Glutamatergic neuron (in vitro differentiated cells): ENCODE measurements around the gene RPP25. TPM values are rescaled to one million over a fixed set of nuclear protein-coding genes. Genes with fewer than 3 reads are reported as not detected.
A peak's percentile ranks its signal among the peaks of the same experiment; 100 is the strongest.

ENCODE experiments used
- DNase-seq: peaks from one replicate; pipeline ENCODE4 v3.0.0; 2022
- H3K27ac Mint-ChIP-seq: one replicate; pipeline ENCODE4 v1.8.0; 2020; ENCODE audit warnings: mild to moderate bottlenecking, mixed read lengths, inconsistent platforms; ENCODE audit not compliant: unreplicated experiment
- H3K27me3 Mint-ChIP-seq: one replicate; pipeline ENCODE4 v1.8.0; 2020; ENCODE audit warnings: mild to moderate bottlenecking, moderate library complexity, mixed read lengths, inconsistent platforms; ENCODE audit not compliant: unreplicated experiment
- H3K36me3 Mint-ChIP-seq: one replicate; pipeline ENCODE4 v1.8.0; 2020; ENCODE audit warnings: mild to moderate bottlenecking, mixed read lengths, inconsistent platforms; ENCODE audit not compliant: unreplicated experiment
- H3K4me1 Mint-ChIP-seq: one replicate; pipeline ENCODE4 v1.8.0; 2020; ENCODE audit warnings: mild to moderate bottlenecking, low read depth, mixed read lengths, inconsistent platforms; ENCODE audit not compliant: unreplicated experiment
- H3K4me3 Mint-ChIP-seq: one replicate; pipeline ENCODE4 v1.8.0; 2020; ENCODE audit warnings: mild to moderate bottlenecking, mixed read lengths, inconsistent platforms; ENCODE audit not compliant: unreplicated experiment
- H3K9me3 Mint-ChIP-seq: one replicate; pipeline ENCODE4 v1.8.0; 2020; ENCODE audit warnings: mild to moderate bottlenecking, moderate library complexity, mixed read lengths, inconsistent platforms; ENCODE audit not compliant: unreplicated experiment
- long read RNA-seq: library from polyadenylated mRNA; unstranded; transcript quantifications from one replicate; pipeline ENCODE4 v2.0.0, GENCODE V29; 2020; ENCODE audit not compliant: unreplicated experiment
- total RNA-seq: library from RNA; stranded (reverse); fragmentation: NEBNext Ultra II Directional; extraction: Animal tissue kit (Norgen Biotek cat#: 25700); gene quantifications from one replicate; pipeline ENCODE4 v1.2.1, GENCODE V29; 2021; ENCODE audit not compliant: unreplicated experiment
- TF ChIP-seq, protein P1 (sequence below): fragments of 200-600 bp; sonication (generic); IDR thresholded peaks from one replicate; pipeline ENCODE4 v1.5.0; 2021; ENCODE audit not compliant: partially characterized antibody, unreplicated experiment

The RPP25 gene, protein sequence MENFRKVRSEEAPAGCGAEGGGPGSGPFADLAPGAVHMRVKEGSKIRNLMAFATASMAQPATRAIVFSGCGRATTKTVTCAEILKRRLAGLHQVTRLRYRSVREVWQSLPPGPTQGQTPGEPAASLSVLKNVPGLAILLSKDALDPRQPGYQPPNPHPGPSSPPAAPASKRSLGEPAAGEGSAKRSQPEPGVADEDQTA
- 2.3 TPM for total RNA-seq
- long read RNA-seq, partial matches to known transcripts, result 0 of 3 reads
- long read RNA-seq, other reads (novel, unspliced or antisense), result 0 of 3 reads

DNA sequence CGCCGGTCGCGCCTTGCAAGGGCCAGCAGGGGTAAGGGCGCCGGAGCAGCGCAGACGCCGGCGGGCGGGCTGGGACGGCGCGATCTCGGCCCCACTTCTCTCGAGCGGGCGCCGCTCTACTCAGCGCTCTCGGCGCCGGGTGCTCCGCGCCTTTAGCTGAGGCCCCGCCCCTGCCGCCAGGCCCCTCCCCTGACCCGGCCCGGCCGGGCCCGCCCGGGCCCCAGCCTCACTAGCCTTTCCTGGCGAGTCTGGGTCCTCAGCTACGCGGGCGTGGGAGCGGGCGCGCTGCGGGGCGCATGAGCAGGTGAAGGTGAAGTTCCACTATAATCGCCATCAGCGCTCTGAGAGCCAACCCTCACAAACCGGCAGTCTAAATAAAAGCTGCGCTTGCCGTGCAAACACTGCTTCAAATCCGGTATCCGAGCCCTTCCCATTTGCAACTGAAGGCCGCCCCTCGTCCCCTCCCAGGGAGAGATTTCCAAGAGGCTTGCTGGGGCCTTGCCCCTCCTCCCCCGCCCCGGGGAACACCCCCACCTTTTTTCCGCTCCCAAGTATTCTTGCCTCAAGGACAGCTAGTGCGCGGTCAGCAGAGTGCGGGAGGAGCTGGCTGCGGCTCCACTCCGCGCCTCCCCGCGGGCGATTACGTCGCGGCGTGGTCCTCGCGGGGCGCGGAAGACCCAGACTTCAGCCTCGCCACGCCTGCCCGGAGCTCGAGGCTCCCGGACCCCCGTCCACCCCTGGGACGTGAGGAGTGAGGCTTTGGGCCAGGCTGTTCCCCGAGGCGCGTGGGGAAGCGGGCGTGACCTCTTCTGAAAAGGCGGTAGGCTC, at the start of gene RPP25:
RPP25 (minus strand) TSS at position 125 of the 828 bp plus-strand sequence. CDS start 189 bp downstream, outside the sequence.
- peak; percentile 76 for DNase-seq
- H3K4me1 Mint-ChIP-seq, result peaks cover 16% of the 10 kb centered on the region
- peaks cover 15% of the 10 kb centered on the region for H3K27me3 Mint-ChIP-seq
- peak within 1 kb of the TSS; percentile 55 for H3K4me3 Mint-ChIP-seq
- H3K36me3 Mint-ChIP-seq, result no peaks in the 10 kb centered on the region
- TF ChIP-seq, protein P1, sequence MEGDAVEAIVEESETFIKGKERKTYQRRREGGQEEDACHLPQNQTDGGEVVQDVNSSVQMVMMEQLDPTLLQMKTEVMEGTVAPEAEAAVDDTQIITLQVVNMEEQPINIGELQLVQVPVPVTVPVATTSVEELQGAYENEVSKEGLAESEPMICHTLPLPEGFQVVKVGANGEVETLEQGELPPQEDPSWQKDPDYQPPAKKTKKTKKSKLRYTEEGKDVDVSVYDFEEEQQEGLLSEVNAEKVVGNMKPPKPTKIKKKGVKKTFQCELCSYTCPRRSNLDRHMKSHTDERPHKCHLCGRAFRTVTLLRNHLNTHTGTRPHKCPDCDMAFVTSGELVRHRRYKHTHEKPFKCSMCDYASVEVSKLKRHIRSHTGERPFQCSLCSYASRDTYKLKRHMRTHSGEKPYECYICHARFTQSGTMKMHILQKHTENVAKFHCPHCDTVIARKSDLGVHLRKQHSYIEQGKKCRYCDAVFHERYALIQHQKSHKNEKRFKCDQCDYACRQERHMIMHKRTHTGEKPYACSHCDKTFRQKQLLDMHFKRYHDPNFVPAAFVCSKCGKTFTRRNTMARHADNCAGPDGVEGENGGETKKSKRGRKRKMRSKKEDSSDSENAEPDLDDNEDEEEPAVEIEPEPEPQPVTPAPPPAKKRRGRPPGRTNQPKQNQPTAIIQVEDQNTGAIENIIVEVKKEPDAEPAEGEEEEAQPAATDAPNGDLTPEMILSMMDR, result no peak
- no peak within 1 kb of the TSS for H3K27ac Mint-ChIP-seq
- peaks cover 2% of the 10 kb centered on the region for H3K9me3 Mint-ChIP-seq

DNA sequence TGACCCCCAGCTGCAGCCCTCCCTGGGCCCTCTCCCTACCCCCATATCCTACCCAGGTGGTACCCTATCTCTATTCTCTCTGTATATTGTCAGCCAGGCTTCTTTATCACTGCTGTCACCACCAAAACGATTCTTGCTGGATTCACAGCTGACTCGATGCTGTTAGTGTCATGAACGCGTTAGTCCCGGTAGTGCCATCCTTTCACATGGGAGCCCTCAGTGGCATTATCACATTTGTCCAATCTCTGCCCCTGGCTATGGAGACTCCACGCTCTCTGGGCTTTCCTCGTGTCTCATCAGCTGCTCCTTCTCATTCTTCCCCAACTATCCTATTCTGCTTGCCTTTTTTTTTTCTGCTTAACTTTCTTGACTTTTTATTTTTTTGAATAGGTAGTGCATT, 45.8 kb upstream of the RPP25 start:
- no peak for DNase-seq
- peaks cover 11% of the 10 kb centered on the region for H3K9me3 Mint-ChIP-seq
- peaks cover 18% of the 10 kb centered on the region for H3K36me3 Mint-ChIP-seq
- H3K4me1 Mint-ChIP-seq, result peaks cover 13% of the 10 kb centered on the region
- TF ChIP-seq, protein P1, result no peak
- H3K27me3 Mint-ChIP-seq, result peaks cover 2% of the 10 kb centered on the region
- no peak overlapping the region for H3K4me3 Mint-ChIP-seq
- no peak overlapping the region for H3K27ac Mint-ChIP-seq

DNA sequence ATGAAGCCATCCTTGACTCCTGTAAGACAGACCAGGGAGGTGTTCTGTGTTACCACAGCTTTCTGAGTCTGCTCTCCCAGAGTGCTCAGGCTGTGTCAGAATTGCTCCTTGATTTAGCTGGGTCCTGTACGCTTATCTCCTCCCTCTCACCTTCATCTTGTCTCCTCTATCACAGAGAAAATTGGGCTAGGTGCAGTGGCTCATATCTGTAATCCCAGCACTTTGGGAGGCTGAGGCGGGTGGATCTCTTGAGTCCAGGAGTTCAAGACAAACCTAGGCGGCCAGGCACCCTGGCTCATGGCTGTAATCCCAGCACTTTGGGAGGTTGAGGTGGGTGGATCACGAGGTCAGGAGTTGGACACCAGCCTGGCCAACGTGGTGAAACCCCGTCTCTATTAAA, 44.7 kb upstream of the RPP25 start:
- Mint-ChIP-seq H3K27ac (no peak overlapping the region), H3K27me3 (peaks cover 6% of the 10 kb centered on the region), H3K4me3 (no peak overlapping the region), H3K9me3 (peaks cover 16% of the 10 kb centered on the region), H3K36me3 (peaks cover 21% of the 10 kb centered on the region), H3K4me1 (peaks cover 17% of the 10 kb centered on the region)
- DNase-seq, result no peak
- TF ChIP-seq, protein P1, result no peak

DNA sequence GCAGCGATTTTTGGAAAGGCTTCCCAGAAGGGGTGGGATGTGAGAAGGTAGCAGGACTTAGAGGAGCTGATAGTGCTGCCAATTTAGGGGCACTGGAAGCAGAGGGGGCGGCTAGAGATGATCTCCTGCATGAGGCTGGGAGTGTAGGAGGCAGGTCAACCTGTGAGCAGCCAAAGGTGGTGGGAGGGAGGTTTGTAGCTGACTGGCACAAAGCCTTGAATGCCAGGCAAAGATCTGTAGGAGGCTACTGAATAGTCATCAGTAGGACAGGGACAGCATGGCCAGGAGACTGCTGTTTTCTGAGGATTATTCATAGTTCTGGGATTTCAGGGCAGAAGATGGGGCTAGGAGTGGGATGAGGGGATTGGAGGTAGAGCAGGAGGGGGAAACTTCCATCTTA, 41.0 kb upstream of the RPP25 start:
- peaks cover 20% of the 10 kb centered on the region for H3K36me3 Mint-ChIP-seq
- peaks cover 26% of the 10 kb centered on the region for H3K4me1 Mint-ChIP-seq
- no peak overlapping the region for H3K27ac Mint-ChIP-seq
- H3K9me3 Mint-ChIP-seq, result peaks cover 26% of the 10 kb centered on the region
- no peak for DNase-seq
- TF ChIP-seq, protein P1, result no peak
- H3K27me3 Mint-ChIP-seq, result peaks cover 6% of the 10 kb centered on the region
- peak overlapping the region; percentile 52 for H3K4me3 Mint-ChIP-seq

DNA sequence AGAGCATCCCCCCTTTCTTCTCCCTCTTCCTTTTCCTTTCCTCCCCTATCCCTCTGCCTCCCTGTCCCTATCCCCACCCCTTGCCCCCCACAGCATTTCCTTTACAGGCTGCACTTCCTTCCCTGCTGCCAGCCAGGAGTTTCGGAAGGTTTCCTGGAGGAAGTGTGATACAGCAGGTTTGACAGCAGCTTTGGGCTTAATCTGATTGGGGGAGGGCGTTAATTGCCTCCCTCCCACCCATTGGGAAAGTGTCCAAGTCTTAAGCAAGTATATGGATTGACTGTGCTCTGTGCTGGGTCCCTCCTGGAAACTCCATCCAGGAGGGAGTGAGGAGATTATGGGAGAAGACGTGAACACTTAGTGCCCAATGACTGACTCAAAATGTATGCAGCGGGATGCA, 40.6 kb upstream of the RPP25 start:
- Mint-ChIP-seq H3K36me3 (peaks cover 16% of the 10 kb centered on the region), H3K4me1 (peaks cover 23% of the 10 kb centered on the region), H3K27ac (no peak overlapping the region), H3K27me3 (peaks cover 4% of the 10 kb centered on the region), H3K9me3 (peaks cover 22% of the 10 kb centered on the region), H3K4me3 (peak overlapping the region; percentile 95)
- DNase-seq, result no peak
- TF ChIP-seq, protein P1, result no peak
